HG03469 (cell line): ENCODE results near the gene GJA3.

Experiments used
- ATAC-seq: cut with Tn5 transposase; IDR thresholded peaks from one replicate; pipeline ENCODE4 v1.9.1; 2021; ENCODE audit warnings: mild to moderate bottlenecking, moderate library complexity, moderate number of reproducible peaks; ENCODE audit not compliant: unreplicated experiment

The GJA3 gene

DNA sequence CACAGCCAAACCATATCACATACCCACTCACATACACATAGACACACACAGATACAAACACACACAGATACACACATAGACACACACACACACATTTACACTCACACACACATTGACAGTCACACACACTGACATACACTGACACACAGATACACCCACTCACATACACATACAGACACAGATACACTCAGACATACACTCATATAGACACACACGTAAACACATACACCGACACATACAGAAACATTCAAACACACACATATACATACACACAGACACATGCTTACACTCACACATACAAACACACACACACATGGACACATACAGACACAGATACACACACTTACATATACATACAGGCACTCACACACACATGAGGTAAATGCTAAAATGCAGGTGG, 30.2 kb downstream of the GJA3 start:
- no peak for ATAC-seq

DNA sequence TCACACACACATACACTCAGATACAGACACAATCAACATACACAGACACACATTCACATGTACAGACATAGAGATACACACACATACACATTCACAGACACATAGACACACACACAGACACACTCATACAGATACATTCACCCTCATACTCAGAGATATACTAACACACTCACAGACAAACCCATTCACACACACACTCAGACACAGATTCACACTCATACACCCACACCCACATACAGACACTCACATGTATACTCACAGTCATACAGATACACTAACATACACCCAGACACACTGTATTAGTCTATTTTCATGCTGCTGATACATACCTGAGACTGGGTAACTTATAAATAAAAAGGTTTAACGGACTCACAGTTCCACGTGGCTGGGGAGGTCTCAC, 30.8 kb downstream of the GJA3 start:
- no peak for ATAC-seq

DNA sequence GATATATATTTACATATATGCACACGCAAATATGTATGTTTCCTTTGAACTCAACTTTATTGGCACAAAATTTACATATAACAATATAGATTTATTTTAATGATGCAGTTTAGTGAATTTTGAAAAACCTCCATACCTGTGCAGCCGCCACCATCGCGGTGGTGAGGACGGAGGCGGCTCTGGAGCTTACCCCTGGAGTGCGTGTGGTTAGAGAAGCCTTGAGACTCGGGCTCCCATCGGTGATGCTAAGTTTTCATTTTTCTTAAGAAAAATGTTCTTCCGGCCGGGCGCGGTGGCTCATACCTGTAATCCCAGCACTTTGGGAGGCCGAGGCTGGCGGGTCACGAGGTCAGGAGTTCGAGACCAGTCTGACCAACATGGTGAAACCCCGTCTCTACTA, 31.8 kb downstream of the GJA3 start:
- ATAC-seq: no peak

DNA sequence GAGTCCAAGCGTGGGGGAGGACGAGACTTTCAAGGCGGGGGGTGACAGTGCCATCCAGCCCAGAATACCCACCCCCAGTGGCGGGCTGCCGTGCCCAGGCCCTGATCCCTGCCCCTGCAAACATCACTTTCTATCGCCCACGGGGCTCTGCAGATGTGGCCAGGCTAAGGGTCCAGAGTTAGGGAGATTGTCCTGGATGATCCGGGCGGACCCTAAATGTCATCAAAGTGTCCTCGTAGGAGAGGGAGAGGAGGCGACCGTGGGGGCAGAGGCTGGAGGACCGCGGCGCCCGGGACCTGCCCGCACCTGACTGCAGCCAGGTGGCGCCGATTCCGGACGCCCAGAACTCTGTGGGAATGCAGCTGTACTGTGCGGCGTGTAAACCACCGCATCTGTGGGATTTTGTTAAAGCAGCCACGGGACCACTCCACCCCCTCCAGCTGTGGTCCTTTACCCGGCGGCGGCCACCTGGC, 32.4 kb downstream of the GJA3 start:
- no peak for ATAC-seq

DNA sequence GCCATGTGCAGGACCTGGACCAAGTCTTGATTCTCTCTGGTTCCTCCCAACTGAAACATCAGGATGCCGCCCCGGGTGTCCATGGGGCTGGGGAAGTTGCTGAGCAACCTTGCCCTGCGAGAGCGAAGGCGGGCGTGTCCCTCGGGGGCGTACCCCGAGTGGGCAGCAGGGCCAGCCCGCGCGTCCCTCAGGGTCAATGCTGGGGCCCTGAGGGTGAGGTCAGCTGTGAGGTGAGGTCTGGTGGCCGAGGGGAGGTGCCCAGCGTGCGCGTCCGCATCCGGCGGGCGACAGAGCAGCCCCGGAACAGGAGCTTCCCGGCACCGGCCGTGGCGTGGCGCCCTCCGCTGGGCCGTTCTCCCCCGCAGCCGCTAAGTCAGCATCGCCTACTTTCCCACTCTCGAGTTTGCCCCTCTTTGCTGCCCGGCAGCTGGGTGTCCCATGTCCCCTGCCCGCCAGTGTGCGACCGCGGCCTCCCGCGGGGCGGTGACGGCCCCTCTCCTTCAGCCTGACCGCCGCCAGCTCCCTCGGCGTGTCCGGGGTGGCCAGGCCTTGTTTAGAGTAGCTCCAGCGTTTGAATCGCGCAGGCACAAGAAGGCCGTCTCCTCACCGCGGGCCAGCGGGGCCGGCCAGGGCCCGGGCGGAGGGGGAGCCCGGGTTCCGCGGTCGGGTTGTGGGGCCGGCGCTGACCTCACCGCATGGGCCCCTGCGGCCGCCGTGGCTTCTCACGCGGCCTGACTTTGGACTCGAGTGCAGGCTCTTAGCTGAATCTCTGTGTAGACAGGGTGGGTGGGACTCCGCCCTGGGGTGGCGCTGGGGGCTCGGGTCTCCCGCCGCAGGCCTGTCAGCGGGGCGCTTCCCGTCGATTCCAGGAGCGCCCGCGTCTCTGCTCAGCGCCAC, 33.0 kb downstream of the GJA3 start:
- no peak for ATAC-seq

DNA sequence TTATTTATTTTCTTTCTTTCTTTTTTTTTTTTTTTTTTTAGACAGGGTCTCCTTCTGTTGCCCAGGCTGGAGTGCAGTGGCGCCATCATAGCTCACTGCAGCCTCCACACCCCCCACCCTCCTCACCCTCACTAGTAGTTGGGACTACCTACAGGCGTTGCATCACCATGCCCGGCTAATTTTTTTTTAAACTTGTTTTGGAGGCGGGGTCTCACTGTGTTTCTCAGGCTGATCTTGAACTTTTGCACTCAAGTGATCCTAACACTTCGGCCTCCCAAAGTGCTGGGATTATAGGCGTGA, 33.6 kb downstream of the GJA3 start:
- ATAC-seq: no peak

DNA sequence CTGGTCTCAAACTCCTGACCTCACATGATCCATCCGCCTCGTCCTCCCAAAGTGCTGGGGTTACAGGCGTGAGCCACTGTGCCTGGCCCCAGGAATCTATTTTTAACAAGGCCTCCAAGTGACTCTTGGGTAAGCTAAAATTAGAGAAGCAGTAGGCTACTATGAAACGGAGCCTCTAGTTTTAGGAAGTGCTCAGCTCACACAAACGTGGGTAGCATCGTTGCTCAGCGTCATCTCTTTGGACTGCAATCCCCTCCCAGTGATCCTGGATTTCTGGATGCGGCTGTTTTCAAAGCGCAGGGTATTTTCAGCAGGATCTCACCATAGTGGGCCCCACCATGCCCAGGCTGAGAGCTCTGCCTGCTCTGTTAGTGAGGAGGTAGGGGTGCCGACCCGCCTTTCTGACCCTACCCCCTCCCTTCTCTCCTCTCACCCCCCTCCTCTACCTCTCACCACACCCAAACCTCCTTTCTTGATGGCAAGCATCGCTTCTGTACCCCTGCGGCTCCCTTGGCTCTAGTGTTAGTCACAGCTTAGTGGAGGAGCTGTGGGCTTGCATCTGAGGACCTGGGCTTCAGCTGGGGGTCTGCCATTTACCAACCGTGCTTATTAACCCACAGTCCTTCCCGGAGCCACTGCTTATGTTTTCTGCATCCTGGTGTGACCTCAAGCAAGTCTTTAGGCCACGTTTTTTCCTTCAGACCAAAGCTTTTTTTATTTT, 34.2 kb downstream of the GJA3 start:
- no peak for ATAC-seq

DNA sequence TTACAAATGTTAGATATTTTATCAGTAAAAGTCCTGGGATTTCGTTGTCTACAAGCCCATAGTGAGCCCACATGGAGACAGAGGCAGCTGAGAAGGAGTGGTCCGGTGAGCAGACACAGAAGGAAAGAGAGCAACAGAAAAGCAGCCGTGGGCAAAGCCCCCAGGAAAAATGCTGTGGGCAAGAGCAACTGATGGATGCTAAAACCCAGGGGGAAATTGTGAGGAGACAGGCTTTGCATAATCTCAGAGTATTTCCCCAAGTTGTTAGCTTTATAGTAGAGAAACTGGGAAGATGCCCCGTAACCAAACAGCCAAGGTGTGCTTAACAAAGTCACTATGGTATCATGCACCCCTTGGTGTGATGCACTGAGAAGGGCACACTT, 35.1 kb downstream of the GJA3 start:
- no peak for ATAC-seq

DNA sequence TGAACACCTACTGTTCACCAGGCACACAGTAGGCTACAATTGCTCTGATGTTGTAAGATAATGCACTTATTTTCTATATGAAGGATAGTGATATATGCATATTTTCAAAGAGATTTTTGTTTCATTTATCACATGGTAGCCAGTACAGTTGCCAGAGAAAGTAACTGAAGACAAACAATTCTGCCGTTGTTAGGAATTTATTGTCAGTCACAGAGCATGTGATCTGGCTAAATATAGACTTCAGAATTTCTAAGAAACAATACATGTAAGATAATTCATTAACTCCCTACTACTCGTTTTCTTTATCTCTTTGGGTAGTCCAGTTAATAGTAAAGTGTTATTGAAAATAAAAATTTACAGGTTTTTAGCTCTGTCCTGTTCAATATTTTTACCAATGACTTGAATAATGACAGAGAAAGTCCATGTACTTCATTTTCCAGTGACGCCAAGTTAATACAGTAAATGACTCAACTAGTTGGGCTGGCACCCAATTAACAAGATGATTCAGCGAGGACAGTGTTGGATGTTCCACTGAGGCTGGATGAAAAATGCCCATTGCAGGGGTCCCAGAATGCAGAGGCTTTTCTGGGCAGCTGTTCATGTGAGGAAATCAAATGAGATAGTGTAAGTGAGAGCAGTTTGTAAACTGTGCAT, 35.6 kb downstream of the GJA3 start:
- ATAC-seq: no peak

DNA sequence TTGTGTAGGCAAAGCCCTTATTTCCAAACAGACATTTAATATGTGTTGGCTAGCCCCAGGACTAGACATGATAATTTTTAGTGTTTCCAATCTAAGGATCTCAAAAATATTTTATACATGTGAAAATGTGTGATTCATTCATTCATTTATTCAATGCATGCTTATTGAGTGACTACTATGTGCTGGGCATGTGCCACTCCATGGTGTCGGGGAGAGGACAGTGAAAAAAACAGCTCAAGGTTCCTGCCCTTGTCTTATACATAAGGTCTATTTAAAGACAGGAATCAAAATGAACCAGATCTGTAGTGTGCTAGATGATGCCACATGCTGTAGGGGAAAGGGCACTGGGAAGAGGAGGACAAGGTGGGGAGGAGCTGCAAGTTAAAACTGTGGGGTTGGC, 36.5 kb downstream of the GJA3 start:
- no peak for ATAC-seq

DNA sequence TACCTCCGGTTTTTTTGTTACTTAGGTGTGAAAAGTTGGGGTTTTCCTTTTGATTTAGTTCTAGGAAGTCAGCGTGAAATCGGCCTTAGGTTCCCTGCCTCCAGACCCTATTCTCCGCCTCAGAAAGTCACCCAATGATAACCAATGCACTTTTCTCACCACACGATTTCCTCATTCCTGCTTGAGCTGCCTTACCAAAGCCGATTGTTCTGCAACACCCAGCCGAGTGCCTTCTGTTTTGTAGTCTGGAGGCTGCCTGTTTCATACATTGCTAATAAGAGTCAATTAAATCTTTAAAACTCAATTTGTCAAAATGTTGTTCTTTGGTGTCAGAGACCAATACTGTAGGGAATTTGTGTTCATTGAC, 39.7 kb downstream of the GJA3 start:
- ATAC-seq: no peak

DNA sequence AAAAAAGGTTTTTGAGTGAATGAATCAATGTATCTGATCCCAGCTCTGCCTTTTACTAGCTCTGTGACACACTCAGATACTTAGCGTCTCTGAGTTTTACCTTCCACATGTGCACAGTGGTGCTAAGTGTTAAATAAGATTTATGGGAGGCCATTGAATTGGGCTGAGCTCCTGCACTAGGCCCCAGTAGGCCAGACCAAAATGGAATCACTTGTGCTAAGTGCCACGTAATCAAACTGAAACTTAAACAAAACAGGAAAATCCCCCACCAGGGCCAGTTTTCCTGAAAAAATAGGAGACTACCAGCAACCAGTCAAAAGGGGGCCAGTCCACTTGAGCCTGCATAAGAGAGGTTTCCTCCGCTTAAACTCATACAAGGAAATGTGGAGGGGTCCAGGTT, 40.9 kb downstream of the GJA3 start:
- no peak for ATAC-seq

DNA sequence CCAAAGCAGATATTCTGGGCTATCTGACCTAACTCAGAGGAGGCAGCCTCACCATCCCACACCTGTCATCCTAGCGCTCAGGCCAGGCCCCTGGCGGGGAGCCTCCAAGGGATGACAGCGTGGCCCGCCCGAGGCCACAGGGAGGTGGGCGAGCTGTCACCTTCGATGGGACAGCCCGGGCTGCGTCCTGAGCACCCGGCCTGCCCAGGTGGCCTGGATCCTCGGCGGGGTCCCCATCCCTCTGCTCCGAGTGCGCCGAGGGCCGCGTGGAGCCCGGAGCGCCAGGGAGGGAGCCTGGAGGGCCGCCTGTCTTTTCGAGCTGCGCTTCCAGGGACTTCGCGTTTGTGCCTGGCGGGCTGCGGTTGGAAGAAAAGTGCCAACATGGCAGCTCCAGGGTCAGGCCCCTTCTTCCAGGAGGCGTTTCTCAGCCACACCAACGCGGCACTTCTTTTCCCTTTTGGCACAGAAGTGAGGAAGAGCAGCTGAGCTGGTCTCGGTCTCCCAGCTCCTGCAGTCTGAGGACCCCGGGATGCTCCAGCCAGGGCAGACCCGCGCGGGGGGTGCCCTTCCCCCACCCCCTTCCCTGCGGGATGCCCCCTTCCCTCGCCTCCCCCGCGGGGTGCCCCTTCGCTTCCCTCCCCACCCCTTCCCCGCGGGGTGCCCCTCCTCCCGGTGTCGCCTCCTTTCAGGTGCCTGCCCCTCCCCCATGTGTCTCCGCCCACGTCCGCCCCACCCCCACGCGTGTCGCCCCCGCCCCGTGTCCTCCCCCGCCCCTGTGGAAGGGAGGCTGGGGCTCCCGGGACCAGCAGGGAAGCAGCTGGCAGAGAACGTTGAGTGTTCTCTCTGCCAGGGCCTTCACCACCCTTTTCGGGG, 42.3 kb downstream of the GJA3 start:
- ATAC-seq: no peak

DNA sequence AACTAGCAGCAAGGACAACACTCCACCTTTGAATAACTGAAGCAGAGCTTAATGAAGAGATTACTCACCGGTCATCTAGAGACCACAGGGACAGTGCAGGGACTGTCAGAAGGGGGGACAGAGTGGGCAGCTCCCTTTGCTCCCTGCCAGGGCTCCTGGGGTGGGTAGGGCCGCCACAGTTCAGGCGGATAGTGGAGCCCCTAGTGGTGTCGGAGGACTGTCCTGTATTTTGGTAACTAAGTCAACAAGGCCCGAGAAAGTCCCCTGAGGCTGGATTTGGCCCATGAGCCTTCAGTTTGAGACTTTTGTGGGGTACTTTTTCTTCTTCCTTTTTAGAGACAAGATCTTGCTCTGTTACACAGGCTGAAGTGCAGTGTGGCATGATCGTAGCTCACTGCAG, 44.6 kb downstream of the GJA3 start:
- no peak for ATAC-seq

DNA sequence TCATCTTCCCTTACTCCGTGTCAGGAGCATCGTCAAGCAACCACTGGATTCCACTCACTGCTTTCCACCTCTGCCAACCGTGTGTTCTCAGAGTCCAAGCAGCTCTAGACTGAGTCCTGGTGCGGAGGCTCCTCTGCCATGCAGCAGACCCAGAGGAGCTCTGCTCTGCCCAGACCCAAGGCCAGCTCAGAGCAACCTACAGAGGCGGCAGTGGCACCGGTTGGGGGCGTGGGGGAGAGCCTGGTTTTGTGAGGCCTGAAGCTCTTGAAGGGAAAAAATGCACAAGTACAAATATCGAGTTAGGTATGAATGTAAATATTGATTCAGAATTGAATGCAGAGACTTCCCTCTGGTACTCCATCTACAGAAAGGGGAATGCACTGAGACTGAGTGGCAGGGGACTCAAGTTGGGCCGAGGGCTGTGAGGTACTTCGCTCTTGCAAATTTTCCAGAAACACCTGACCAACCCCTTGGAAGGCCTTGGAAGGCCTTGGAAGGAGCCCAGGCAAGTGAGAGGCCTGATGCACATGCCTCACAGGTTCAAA, 46.7 kb downstream of the GJA3 start:
- ATAC-seq: no peak

DNA sequence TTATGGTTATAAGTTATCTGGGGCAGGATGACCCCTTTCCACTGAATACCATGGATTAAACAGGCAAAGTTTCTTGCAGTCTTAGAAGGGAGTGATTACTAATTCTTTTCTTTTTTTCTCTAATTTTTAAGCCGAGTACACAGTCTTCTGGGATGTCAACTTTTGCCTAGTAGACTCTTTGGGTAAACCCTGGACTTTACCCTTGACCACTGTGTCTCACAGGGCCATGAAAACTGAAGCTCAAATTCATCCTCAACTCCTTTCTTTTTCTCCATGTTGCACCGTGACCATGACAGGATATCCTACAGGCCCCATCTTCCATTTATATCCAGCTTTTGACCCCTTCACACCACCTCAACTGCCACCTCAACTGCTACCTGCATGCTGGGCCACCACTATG, 51.8 kb downstream of the GJA3 start:
- ATAC-seq: no peak

DNA sequence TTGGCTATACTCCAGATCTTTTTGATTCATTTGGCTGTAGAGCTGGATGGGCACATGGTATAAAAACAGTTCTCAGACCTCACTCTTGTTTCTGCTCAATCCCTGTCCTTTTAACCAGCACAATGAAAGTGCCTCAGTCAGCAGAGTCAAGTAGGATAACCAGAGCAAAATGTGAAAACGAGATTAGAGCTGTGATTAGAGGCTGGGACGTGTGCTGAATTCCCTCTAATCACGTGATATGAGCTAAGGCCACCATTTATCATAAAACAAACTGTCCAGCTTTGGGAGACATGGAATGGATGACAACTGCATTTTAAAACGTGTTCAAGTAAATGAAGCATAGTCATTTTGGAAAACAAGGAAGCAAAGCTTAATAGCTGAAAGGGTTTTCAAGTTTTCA, 54.1 kb downstream of the GJA3 start:
- no peak for ATAC-seq

DNA sequence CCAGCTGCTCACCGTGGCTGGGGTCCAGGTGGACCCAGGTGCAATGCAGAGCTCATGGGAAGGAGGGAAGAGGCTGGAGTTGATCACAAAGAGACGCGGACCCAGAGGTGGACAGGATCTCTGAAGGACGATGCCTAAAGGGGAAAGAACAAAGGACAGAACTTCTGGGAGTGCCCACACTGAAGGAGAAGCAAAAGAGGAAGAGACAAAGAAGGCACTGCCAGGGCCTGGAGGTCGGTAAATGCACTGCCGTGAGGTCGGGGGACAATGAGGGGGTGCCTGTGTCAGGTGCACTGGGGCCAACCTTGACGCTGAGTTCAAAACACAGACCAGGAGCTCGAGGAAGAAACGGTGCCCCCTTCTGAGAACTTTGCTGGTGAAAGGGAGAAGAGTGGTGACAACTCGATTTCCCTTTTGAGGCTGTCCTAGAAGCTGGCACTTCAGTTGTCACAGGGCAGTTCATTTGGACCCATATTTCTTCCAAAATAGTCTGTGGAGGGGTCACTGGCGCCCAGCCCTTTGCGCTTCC, 55.6 kb downstream of the GJA3 start:
- ATAC-seq: no peak

DNA sequence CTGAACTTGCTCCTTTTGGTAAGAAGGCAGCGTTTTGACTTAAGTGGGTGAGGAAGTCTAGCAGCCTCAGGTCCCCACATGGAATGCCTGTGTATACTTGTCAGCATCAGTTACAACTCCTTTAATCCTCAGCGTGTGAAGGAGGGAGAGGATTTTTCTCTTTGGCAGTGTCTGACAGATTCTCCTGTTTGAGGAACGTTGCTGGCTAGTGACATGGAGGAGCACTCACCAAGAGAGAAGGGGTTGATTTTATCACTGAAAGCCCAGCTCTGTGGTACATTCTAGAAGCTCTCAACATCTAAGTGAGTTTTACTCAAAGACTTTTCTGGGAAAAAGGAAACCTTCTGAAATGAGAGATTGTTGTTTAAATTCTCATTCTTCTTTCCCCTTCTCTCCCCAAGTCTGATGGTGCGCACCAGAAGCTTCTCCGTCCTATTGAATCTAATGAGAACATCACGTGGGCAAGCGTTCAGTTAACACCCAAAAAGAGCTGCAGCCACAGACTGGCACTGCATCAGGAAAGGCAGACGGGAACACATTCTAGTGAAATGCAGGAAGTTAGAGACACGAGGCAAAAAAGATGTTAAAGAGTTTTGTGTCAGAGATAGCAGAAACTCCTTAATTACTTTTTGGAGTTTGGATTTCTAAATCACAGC, 58.2 kb downstream of the GJA3 start:
- ATAC-seq: no peak
